ENCODE data around the gene KIAA0232. TPM values are rescaled to one million over a fixed set of nuclear protein-coding genes. Genes with fewer than 3 reads are reported as not detected.

KIAA0232 gene
- polyA plus RNA-seq, 1 donor from 2014 or later = 57.6 TPM

DNA sequence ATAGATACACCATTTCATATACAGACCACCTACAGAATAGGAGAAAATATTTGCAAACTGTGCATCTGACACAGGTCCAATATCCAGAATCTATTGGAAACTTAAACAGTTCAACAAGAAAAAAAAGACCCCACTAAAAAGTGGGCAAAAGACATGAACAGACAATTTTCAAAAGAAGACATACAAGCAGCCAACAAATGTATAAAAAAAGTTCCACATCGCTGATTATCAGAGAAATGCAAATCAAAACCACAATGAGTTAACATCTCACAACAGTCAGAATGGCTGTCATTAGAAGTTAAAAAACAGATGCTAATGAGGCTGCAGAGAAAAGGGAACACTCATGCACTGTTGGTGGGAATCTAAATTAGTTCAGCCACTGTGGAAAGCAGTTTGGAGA is 36.8 kb downstream of the KIAA0232 start (continued):
- no peak for TF ChIP-seq EP300 (conservative IDR thresholded peaks at IDR 0.05; ENCODE audit: poor library complexity, severe bottlenecking)
- TF ChIP-seq EZH2 (IDR thresholded peaks at IDR 0.05; ENCODE audit: borderline replicate concordance, insufficient read depth, low read length, poor library complexity, severe bottlenecking) = no peak

- TF ChIP-seq, protein P1, sequence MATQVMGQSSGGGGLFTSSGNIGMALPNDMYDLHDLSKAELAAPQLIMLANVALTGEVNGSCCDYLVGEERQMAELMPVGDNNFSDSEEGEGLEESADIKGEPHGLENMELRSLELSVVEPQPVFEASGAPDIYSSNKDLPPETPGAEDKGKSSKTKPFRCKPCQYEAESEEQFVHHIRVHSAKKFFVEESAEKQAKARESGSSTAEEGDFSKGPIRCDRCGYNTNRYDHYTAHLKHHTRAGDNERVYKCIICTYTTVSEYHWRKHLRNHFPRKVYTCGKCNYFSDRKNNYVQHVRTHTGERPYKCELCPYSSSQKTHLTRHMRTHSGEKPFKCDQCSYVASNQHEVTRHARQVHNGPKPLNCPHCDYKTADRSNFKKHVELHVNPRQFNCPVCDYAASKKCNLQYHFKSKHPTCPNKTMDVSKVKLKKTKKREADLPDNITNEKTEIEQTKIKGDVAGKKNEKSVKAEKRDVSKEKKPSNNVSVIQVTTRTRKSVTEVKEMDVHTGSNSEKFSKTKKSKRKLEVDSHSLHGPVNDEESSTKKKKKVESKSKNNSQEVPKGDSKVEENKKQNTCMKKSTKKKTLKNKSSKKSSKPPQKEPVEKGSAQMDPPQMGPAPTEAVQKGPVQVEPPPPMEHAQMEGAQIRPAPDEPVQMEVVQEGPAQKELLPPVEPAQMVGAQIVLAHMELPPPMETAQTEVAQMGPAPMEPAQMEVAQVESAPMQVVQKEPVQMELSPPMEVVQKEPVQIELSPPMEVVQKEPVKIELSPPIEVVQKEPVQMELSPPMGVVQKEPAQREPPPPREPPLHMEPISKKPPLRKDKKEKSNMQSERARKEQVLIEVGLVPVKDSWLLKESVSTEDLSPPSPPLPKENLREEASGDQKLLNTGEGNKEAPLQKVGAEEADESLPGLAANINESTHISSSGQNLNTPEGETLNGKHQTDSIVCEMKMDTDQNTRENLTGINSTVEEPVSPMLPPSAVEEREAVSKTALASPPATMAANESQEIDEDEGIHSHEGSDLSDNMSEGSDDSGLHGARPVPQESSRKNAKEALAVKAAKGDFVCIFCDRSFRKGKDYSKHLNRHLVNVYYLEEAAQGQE (IDR thresholded peaks at IDR 0.05; ENCODE audit: borderline replicate concordance) = no peak
- TF ChIP-seq CTCF (IDR thresholded peaks at IDR 0.05; ENCODE audit: poor library complexity, severe bottlenecking) (no peak), MXI1 (conservative IDR thresholded peaks at IDR 0.05; ENCODE audit: poor library complexity, severe bottlenecking) (no peak), RAD21 (conservative IDR thresholded peaks at IDR 0.05) (no peak), EZH2 (IDR thresholded peaks at IDR 0.05; ENCODE audit: borderline replicate concordance, insufficient read depth, low read length, poor library complexity, severe bottlenecking) (no peak), EP300 (conservative IDR thresholded peaks at IDR 0.05; ENCODE audit: poor library complexity, severe bottlenecking) (no peak), SMC3 (conservative IDR thresholded peaks at IDR 0.05; ENCODE audit: poor library complexity) (no peak), TAF1 (IDR thresholded peaks at IDR 0.05; ENCODE audit: low read depth) (no peak), POLR2AphosphoS5 (IDR thresholded peaks at IDR 0.05) (no peak)
- no peak overlapping the region for H2AFZ ChIP-seq (ENCODE audit: low read depth, low read length)
- no peaks in the 10 kb centered on the region for H3F3A ChIP-seq (ENCODE audit: insufficient read depth, low read length, poor library complexity, severe bottlenecking)
- peaks cover 11% of the 10 kb centered on the region for H3K9me3 ChIP-seq (ENCODE audit: low read length)
- no peak overlapping the region for H3K4me2 ChIP-seq (ENCODE audit: low read length)
- no peak overlapping the region for H3K27ac ChIP-seq (ENCODE audit: low read length)
- H3K27me3 ChIP-seq (ENCODE audit: insufficient read depth, low read depth, low read length) = no peaks in the 10 kb centered on the region
- no peak overlapping the region for H3K4me3 ChIP-seq (ENCODE audit: low read length)
- H3K9me2 ChIP-seq (ENCODE audit: insufficient read depth, low read length) = no peaks in the 10 kb centered on the region
- no peak overlapping the region for H3K9ac ChIP-seq (ENCODE audit: low read length)
- peaks cover 50% of the 10 kb centered on the region for H3K79me2 ChIP-seq (replicated peaks; ENCODE audit: insufficient read depth, low read length)
- no peaks in the 10 kb centered on the region for H4K20me1 ChIP-seq (ENCODE audit: insufficient read depth)
- H3K36me3 ChIP-seq (ENCODE audit: insufficient read depth, low read length) = no peaks in the 10 kb centered on the region
Observed at GRCh38 chr4:6820695-6821094, 38.2 kb downstream of the KIAA0232 start.

GRCh38 chr4:6824071-6824470 is 41.5 kb downstream of the KIAA0232 start:
- H4K20me1 ChIP-seq (ENCODE audit: insufficient read depth) = no peaks in the 10 kb centered on the region
- H3K9me2 ChIP-seq (ENCODE audit: insufficient read depth, low read length) = no peaks in the 10 kb centered on the region
- peaks cover 56% of the 10 kb centered on the region for H3K79me2 ChIP-seq (replicated peaks; ENCODE audit: insufficient read depth, low read length)
- no peak overlapping the region for H3K4me2 ChIP-seq (ENCODE audit: low read length)
- H3K4me3 ChIP-seq (ENCODE audit: low read length) = no peak overlapping the region
- no peaks in the 10 kb centered on the region for H3F3A ChIP-seq (ENCODE audit: insufficient read depth, low read length, poor library complexity, severe bottlenecking)
- H3K9ac ChIP-seq (ENCODE audit: low read length) = no peak overlapping the region
- H3K27ac ChIP-seq (ENCODE audit: low read length) = no peak overlapping the region
- H3K9me3 ChIP-seq (ENCODE audit: low read length) = peaks cover 7% of the 10 kb centered on the region
- TF ChIP-seq RAD21 (conservative IDR thresholded peaks at IDR 0.05) = no peak
- H3K27me3 ChIP-seq (ENCODE audit: insufficient read depth, low read depth, low read length) = no peaks in the 10 kb centered on the region
- H3K36me3 ChIP-seq (ENCODE audit: insufficient read depth, low read length) = no peaks in the 10 kb centered on the region
- no peak overlapping the region for H2AFZ ChIP-seq (ENCODE audit: low read depth, low read length)

Measured in neural cell (in vitro differentiated cells).